ENCODE measurements around the gene C17orf107. TPM values are rescaled to one million over a fixed set of nuclear protein-coding genes. Genes with fewer than 3 reads are reported as not detected.

Gene C17orf107
- total and polyA plus RNA-seq, 4 donors: 0.19 to 5.9 (median 1.7) TPM

- DNase-seq (ENCODE audit: low spot score): no peak
- H3K4me3 ChIP-seq (ENCODE audit: low read depth in 1 of 3, low read length in 3 of 3): no peak overlapping the region
- no peak overlapping the region for H3K9ac ChIP-seq (ENCODE audit: low read depth in 1 of 2, low read length in 2 of 2)
- H3K27ac ChIP-seq (ENCODE audit: low read depth in 1 of 2, low read length in 2 of 2): no peak overlapping the region
- no peaks in the 10 kb centered on the region for H3K9me3 ChIP-seq (ENCODE audit: control insufficient read depth in 4 of 4, low read length in 3 of 4)
- 92% methylated on average over 15 of the region's 15 CpGs for WGBS
- no peak for TF ChIP-seq SP1 (IDR thresholded peaks at IDR 0.05)
- TF ChIP-seq NR2F2 (IDR thresholded peaks at IDR 0.05): no peak
- TF ChIP-seq REST (IDR thresholded peaks at IDR 0.05): no peak
- TF ChIP-seq YY1 (IDR thresholded peaks at IDR 0.05): no peak
- no peak for TF ChIP-seq FOXA2 (IDR thresholded peaks at IDR 0.05)
- TF ChIP-seq EGR1 (IDR thresholded peaks at IDR 0.05; ENCODE audit: low read depth in 2 of 2): no peak
- no peak for TF ChIP-seq RXRA (IDR thresholded peaks at IDR 0.05)
- TF ChIP-seq, protein P1, sequence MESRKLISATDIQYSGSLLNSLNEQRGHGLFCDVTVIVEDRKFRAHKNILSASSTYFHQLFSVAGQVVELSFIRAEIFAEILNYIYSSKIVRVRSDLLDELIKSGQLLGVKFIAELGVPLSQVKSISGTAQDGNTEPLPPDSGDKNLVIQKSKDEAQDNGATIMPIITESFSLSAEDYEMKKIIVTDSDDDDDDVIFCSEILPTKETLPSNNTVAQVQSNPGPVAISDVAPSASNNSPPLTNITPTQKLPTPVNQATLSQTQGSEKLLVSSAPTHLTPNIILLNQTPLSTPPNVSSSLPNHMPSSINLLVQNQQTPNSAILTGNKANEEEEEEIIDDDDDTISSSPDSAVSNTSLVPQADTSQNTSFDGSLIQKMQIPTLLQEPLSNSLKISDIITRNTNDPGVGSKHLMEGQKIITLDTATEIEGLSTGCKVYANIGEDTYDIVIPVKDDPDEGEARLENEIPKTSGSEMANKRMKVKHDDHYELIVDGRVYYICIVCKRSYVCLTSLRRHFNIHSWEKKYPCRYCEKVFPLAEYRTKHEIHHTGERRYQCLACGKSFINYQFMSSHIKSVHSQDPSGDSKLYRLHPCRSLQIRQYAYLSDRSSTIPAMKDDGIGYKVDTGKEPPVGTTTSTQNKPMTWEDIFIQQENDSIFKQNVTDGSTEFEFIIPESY (IDR thresholded peaks at IDR 0.05): no peak
- no peak for TF ChIP-seq FOXA1 (IDR thresholded peaks at IDR 0.05)
- TF ChIP-seq HNF4A (conservative IDR thresholded peaks at IDR 0.05): no peak
- TF ChIP-seq, protein P2, sequence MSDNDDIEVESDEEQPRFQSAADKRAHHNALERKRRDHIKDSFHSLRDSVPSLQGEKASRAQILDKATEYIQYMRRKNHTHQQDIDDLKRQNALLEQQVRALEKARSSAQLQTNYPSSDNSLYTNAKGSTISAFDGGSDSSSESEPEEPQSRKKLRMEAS (IDR thresholded peaks at IDR 0.05): no peak
- peaks cover 0 to 35% (median 13%) of the 10 kb centered on the region in 4 donors for H3K36me3 ChIP-seq (ENCODE audit: control insufficient read depth in 4 of 4, insufficient read depth in 3 of 4, low read depth in 1 of 4, low read length in 3 of 4)
- H3K27me3 ChIP-seq (ENCODE audit: control insufficient read depth in 4 of 4, insufficient read depth in 4 of 4, low read length in 3 of 4): no peaks in the 10 kb centered on the region
- no peaks in the 10 kb centered on the region for H3K4me1 ChIP-seq (ENCODE audit: control insufficient read depth in 4 of 4, insufficient read depth in 4 of 4, low read length in 3 of 4)
Measured at GRCh38 chr17:4880857-4881256, 18.5 kb upstream of the C17orf107 start.

DNA sequence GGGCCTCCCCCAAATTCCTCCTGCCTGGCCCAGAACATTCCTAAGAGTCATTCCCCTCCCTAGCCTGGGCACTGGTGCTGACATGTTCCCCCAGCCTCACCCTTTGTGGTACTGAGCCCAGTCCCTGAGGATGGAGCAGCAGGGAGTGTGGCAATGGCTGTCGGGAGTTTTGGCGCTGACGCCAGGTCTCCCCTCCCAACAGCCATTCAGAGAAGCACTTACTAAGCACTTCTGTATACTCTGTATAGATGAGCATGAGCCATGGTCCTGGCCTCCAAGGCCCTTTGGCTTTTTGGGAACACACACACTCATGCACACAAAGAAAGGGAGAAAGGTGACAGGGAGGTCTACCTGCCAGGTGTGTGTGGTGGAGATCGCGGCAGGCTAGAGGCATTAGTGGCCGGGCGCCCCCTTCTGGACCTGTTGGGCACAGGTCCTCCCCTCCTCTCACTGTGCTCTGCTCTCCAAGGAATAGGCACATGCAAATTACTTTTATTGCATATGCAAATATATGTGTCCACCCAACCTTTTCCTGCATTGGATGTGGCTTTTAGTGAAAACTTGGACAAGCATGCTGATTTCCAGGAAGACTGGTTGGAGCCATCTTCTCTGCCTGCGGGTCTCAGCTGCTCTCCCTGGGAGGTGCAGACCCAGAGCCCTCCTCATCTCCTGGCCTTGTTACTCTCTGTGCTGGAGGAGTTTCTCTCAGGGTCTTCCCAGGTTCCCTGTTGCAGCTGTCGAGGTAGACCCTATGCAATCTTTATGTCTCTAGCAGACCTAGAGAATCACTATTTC is 17.4 kb upstream of the C17orf107 start:
- no peak overlapping the region for H3K9ac ChIP-seq (ENCODE audit: low read depth in 1 of 2, low read length in 2 of 2)
- no peak overlapping the region for H3K4me3 ChIP-seq (ENCODE audit: low read depth in 1 of 3, low read length in 3 of 3)
- peaks cover 2 to 44% (median 20%) of the 10 kb centered on the region in 4 donors for H3K36me3 ChIP-seq (ENCODE audit: control insufficient read depth in 4 of 4, insufficient read depth in 3 of 4, low read depth in 1 of 4, low read length in 3 of 4)
- peak; percentile 74 for DNase-seq (ENCODE audit: low spot score)
- H3K27ac ChIP-seq (ENCODE audit: low read depth in 1 of 2, low read length in 2 of 2): no peak overlapping the region
- H3K4me1 ChIP-seq (ENCODE audit: control insufficient read depth in 4 of 4, insufficient read depth in 4 of 4, low read length in 3 of 4): no peaks in the 10 kb centered on the region
- TF ChIP-seq RAD21 (IDR thresholded peaks at IDR 0.05) (peak; percentile 86 to 90), RXRA (IDR thresholded peaks at IDR 0.05) (peak in 1 of 2 donors; percentile 42), CTCF (IDR thresholded peaks at IDR 0.05; ENCODE audit: low read depth, low read length, missing input control) (peak; percentile 82), TAF1 (conservative IDR thresholded peaks at IDR 0.05) (no peak)
- no peaks in the 10 kb centered on the region for H3K9me3 ChIP-seq (ENCODE audit: control insufficient read depth in 4 of 4, low read length in 3 of 4)
- H3K27me3 ChIP-seq (ENCODE audit: control insufficient read depth in 4 of 4, insufficient read depth in 4 of 4, low read length in 3 of 4): no peaks in the 10 kb centered on the region
- WGBS: 44% methylated on average over 9 of the region's 9 CpGs
